Measurements from ENCODE around the gene ANKRD34B.

DNA sequence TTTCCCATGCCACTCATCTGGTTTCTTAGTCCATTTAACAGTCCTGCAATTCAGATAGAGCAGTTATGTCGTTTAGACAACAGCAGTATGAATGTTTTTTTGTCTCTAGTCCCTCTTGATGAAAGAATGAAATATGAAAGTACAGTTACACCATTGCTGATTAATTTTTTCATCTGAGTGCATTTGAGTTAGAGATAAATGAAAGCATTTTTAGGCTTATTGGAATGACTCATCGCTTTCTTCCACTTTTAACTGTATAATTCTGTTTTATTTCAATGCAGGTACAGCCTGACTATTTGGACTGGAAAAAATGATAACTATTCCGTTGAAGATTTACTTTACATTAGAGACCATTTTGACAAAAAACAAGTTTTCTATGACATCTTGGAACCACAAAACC is 28.7 kb downstream of the ANKRD34B start:
- TF ChIP-seq SMC3 (IDR thresholded peaks at IDR 0.05) = no peak
- TF ChIP-seq RAD21 (conservative IDR thresholded peaks at IDR 0.05 in 1 of 2, IDR thresholded peaks at IDR 0.05 in 1 of 2) = no peak
- TF ChIP-seq, protein P1, sequence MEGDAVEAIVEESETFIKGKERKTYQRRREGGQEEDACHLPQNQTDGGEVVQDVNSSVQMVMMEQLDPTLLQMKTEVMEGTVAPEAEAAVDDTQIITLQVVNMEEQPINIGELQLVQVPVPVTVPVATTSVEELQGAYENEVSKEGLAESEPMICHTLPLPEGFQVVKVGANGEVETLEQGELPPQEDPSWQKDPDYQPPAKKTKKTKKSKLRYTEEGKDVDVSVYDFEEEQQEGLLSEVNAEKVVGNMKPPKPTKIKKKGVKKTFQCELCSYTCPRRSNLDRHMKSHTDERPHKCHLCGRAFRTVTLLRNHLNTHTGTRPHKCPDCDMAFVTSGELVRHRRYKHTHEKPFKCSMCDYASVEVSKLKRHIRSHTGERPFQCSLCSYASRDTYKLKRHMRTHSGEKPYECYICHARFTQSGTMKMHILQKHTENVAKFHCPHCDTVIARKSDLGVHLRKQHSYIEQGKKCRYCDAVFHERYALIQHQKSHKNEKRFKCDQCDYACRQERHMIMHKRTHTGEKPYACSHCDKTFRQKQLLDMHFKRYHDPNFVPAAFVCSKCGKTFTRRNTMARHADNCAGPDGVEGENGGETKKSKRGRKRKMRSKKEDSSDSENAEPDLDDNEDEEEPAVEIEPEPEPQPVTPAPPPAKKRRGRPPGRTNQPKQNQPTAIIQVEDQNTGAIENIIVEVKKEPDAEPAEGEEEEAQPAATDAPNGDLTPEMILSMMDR (IDR thresholded peaks at IDR 0.05) = no peak
- TF ChIP-seq, protein P2, sequence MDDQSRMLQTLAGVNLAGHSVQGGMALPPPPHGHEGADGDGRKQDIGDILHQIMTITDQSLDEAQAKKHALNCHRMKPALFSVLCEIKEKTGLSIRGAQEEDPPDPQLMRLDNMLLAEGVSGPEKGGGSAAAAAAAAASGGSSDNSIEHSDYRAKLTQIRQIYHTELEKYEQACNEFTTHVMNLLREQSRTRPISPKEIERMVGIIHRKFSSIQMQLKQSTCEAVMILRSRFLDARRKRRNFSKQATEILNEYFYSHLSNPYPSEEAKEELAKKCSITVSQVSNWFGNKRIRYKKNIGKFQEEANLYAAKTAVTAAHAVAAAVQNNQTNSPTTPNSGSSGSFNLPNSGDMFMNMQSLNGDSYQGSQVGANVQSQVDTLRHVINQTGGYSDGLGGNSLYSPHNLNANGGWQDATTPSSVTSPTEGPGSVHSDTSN (IDR thresholded peaks at IDR 0.05) = no peak
- TF ChIP-seq CHD2 (IDR thresholded peaks at IDR 0.05; ENCODE audit: low read length, partially characterized antibody) = no peak
- TF ChIP-seq POLR2A (IDR thresholded peaks at IDR 0.05; ENCODE audit: low read length) = no peak
- TF ChIP-seq, protein P3, sequence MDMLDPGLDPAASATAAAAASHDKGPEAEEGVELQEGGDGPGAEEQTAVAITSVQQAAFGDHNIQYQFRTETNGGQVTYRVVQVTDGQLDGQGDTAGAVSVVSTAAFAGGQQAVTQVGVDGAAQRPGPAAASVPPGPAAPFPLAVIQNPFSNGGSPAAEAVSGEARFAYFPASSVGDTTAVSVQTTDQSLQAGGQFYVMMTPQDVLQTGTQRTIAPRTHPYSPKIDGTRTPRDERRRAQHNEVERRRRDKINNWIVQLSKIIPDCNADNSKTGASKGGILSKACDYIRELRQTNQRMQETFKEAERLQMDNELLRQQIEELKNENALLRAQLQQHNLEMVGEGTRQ (IDR thresholded peaks at IDR 0.05) = no peak
- TF ChIP-seq, protein P4, sequence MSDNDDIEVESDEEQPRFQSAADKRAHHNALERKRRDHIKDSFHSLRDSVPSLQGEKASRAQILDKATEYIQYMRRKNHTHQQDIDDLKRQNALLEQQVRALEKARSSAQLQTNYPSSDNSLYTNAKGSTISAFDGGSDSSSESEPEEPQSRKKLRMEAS (IDR thresholded peaks at IDR 0.05) = no peak
